HEK293 (cell line): Measurements from ENCODE around the gene NXF3.

Experiments used
- CTCF ChIA-PET: fragments of 350-600 bp; formaldehyde crosslinking; extraction: SDS; loops from one replicate; lab custom pipeline; 2021; ENCODE audit warnings: antibody characterized with exemption; lab: Yijun Ruan, JAX
- POLR2A ChIA-PET: fragments of 300-600 bp; formaldehyde crosslinking; extraction: SDS; loops from one replicate; lab custom pipeline; 2020; ENCODE audit warnings: antibody characterized with exemption, inconsistent platforms; lab: Yijun Ruan, JAX
- H3K27ac ChIP-seq: fragments of 200-500 bp; sonication (Bioruptor generic); 2 replicates; pipeline ENCODE4 v1.5.1; 2014; ENCODE audit warnings: low read depth, low read length, control low read depth, inconsistent platforms; ENCODE audit errors: extremely low read depth
- H3K36me3 ChIP-seq, 2 experiments: fragments of 200-500 bp in 1 of 2; sonication (Bioruptor generic) in 1 of 2; 1 replicate in 1 of 2; 2 replicates in 1 of 2; pipeline ENCODE4 v1.5.1; 2014 to 2017; ENCODE audit warnings: inconsistent platforms in 2 of 2, low read length in 2 of 2; ENCODE audit not compliant: control insufficient read depth in 2 of 2, insufficient read depth in 1 of 2
- H3K4me1 ChIP-seq: fragments of 200-500 bp; sonication (Bioruptor generic); 2 replicates; pipeline ENCODE4 v1.5.1; 2014; ENCODE audit warnings: mild to moderate bottlenecking, low read length, inconsistent platforms; ENCODE audit not compliant: control insufficient read depth, insufficient read depth
- H3K4me3 ChIP-seq: 2 replicates; pipeline ENCODE4 v1.5.1; 2011; ENCODE audit warnings: low read depth, mild to moderate bottlenecking, control low read depth, low read length, moderate library complexity
- H3K9me3 ChIP-seq: fragments of 200-500 bp; sonication (Bioruptor generic); 2 replicates; pipeline ENCODE4 v1.5.1; 2014; ENCODE audit warnings: low read depth, low read length, inconsistent platforms; ENCODE audit not compliant: control insufficient read depth, insufficient read depth
- GFI1B ChIP-seq: fragments of 450-650 bp; formaldehyde crosslinking; IDR thresholded peaks from 2 replicates; pipeline ENCODE4 v1.5.1; 2016; ENCODE audit warnings: missing biosample characterization, missing genetic modification characterization
- SP2 ChIP-seq: fragments of 450-650 bp; formaldehyde crosslinking; IDR thresholded peaks from 2 replicates; pipeline ENCODE4 v1.5.1; 2016; ENCODE audit warnings: missing biosample characterization, missing genetic modification characterization
- TRIM28 ChIP-seq: IDR thresholded peaks from 2 replicates; pipeline ENCODE4 v1.6.1; 2011; ENCODE audit warnings: low read length, control low read depth, borderline replicate concordance
- ZBTB11 ChIP-seq: fragments of 450-650 bp; formaldehyde crosslinking; conservative IDR thresholded peaks from 2 replicates; pipeline ENCODE4 v1.5.1; 2016; ENCODE audit warnings: low read depth, missing biosample characterization, missing genetic modification characterization
- ZBTB21 ChIP-seq: fragments of 450-650 bp; formaldehyde crosslinking; IDR thresholded peaks from 2 replicates; pipeline ENCODE4 v1.5.1; 2017; ENCODE audit warnings: missing biosample characterization, missing genetic modification characterization
- ZFP41 ChIP-seq: fragments of 450-650 bp; formaldehyde crosslinking; IDR thresholded peaks from 2 replicates; pipeline ENCODE4 v1.5.1; 2016; ENCODE audit warnings: missing biosample characterization, missing genetic modification characterization, borderline replicate concordance
- ZNF2 ChIP-seq: fragments of 450-650 bp; formaldehyde crosslinking; IDR thresholded peaks from 2 replicates; pipeline ENCODE4 v1.5.1; 2016; ENCODE audit warnings: missing biosample characterization, missing genetic modification characterization
- ZNF24 ChIP-seq: fragments of 450-650 bp; formaldehyde crosslinking; IDR thresholded peaks from 2 replicates; pipeline ENCODE4 v1.5.1; 2016; ENCODE audit warnings: missing biosample characterization, missing genetic modification characterization
- ZNF266 ChIP-seq: fragments of 450-650 bp; formaldehyde crosslinking; IDR thresholded peaks from 2 replicates; pipeline ENCODE4 v1.5.1; 2016; ENCODE audit warnings: missing biosample characterization, missing genetic modification characterization, low read depth
- ZNF280C ChIP-seq: fragments of 450-650 bp; formaldehyde crosslinking; IDR thresholded peaks from 2 replicates; pipeline ENCODE4 v1.5.1; 2016; ENCODE audit warnings: missing biosample characterization, missing genetic modification characterization
- ZNF292 ChIP-seq: fragments of 450-650 bp; formaldehyde crosslinking; IDR thresholded peaks from 2 replicates; pipeline ENCODE4 v1.5.1; 2016; ENCODE audit warnings: low read depth, missing biosample characterization, missing genetic modification characterization, borderline replicate concordance
- ZNF433 ChIP-seq: fragments of 450-650 bp; formaldehyde crosslinking; IDR thresholded peaks from 2 replicates; pipeline ENCODE4 v1.5.1; 2016; ENCODE audit warnings: missing biosample characterization, missing genetic modification characterization, low read depth
- ZNF529 ChIP-seq: fragments of 450-650 bp; formaldehyde crosslinking; IDR thresholded peaks from 2 replicates; pipeline ENCODE4 v1.5.1; 2017; ENCODE audit warnings: missing genetic modification characterization, missing biosample characterization; ENCODE audit not compliant: insufficient replicate concordance
- ZNF549 ChIP-seq: fragments of 450-650 bp; IDR thresholded peaks from 2 replicates; pipeline ENCODE4 v1.5.1; 2018; ENCODE audit warnings: missing biosample characterization, missing genetic modification characterization, mild to moderate bottlenecking, inconsistent platforms, moderate library complexity
- ZNF624 ChIP-seq: fragments of 450-650 bp; formaldehyde crosslinking; IDR thresholded peaks from 2 replicates; pipeline ENCODE4 v1.5.1; 2017; ENCODE audit warnings: missing biosample characterization, missing genetic modification characterization
- ZNF664 ChIP-seq: fragments of 450-650 bp; formaldehyde crosslinking; IDR thresholded peaks from 2 replicates; pipeline ENCODE4 v1.5.1; 2016; ENCODE audit warnings: missing biosample characterization, missing genetic modification characterization
- ZNF701 ChIP-seq: fragments of 450-650 bp; formaldehyde crosslinking; IDR thresholded peaks from 2 replicates; pipeline ENCODE4 v1.5.1; 2016; ENCODE audit warnings: missing biosample characterization, missing genetic modification characterization
- ZNF704 ChIP-seq: fragments of 450-650 bp; formaldehyde crosslinking; IDR thresholded peaks from 2 replicates; pipeline ENCODE4 v1.5.1; 2016; ENCODE audit warnings: missing biosample characterization, missing genetic modification characterization
- ZNF768 ChIP-seq: fragments of 450-650 bp; formaldehyde crosslinking; IDR thresholded peaks from 2 replicates; pipeline ENCODE4 v1.5.1; 2018; ENCODE audit warnings: missing biosample characterization, mild to moderate bottlenecking, missing genetic modification characterization
- ZNF792 ChIP-seq: fragments of 450-650 bp; formaldehyde crosslinking; IDR thresholded peaks from 2 replicates; pipeline ENCODE4 v1.5.1; 2016; ENCODE audit warnings: missing biosample characterization, missing genetic modification characterization
- ZSCAN16 ChIP-seq: fragments of 450-650 bp; formaldehyde crosslinking; IDR thresholded peaks from 2 replicates; pipeline ENCODE4 v1.5.1; 2016; ENCODE audit warnings: missing biosample characterization, missing genetic modification characterization
- ZSCAN18 ChIP-seq: fragments of 450-650 bp; formaldehyde crosslinking; IDR thresholded peaks from 2 replicates; pipeline ENCODE4 v1.5.1; 2016; ENCODE audit warnings: missing biosample characterization, missing genetic modification characterization
- TF ChIP-seq, protein P1 (sequence below): fragments of 450-650 bp; formaldehyde crosslinking; IDR thresholded peaks from 2 replicates; pipeline ENCODE4 v1.5.1; 2016; ENCODE audit warnings: missing biosample characterization, missing genetic modification characterization

NXF3 gene

DNA sequence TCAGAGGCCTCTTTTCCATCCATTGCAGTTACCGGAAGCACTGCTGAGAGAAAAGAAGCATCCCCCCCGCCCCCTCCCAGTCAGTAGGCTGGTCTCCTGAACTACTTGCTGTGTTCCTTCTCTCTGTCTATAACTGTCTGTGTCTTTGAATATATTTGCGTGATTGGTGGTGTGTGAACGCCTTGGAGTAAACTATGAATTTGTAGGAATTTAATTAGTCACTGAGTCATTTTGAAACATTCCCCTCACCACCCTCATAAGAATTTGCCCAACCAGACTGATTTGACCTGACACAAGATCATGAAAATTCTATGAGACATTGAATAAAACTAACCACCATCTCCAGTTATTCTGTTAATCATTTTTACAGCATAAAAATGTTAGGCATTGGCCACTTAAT, 6.7 kb upstream of the NXF3 start:
- Histone ChIP-seq H3K27ac (no peak overlapping the region), H3K4me3 (no peak overlapping the region), H3K36me3 (no peaks in the 10 kb centered on the region), H3K9me3 (no peaks in the 10 kb centered on the region), H3K4me1 (no peaks in the 10 kb centered on the region)
- ChIA-PET POLR2A (no interaction called here), CTCF (no interaction called here)
- TF ChIP-seq SP2 (tag by site-specific recombination), result no peak
- no peak for TF ChIP-seq ZBTB21
- TF ChIP-seq ZBTB11 (tag by site-specific recombination), result no peak
- TF ChIP-seq ZNF2 (tag by site-specific recombination), result no peak
- TF ChIP-seq ZNF701 (tag by site-specific recombination), result no peak
- TF ChIP-seq ZNF792 (tag by site-specific recombination), result no peak
- TF ChIP-seq ZNF266, result no peak
- TF ChIP-seq ZNF433 (tag by site-specific recombination), result no peak
- no peak for TF ChIP-seq ZNF768 (tag by site-specific recombination)
- TF ChIP-seq ZSCAN16 (tag by site-specific recombination), result no peak
- TF ChIP-seq ZFP41 (tag by site-specific recombination), result no peak
- TF ChIP-seq ZNF549 (tag by site-specific recombination), result no peak
- TF ChIP-seq, protein P1, sequence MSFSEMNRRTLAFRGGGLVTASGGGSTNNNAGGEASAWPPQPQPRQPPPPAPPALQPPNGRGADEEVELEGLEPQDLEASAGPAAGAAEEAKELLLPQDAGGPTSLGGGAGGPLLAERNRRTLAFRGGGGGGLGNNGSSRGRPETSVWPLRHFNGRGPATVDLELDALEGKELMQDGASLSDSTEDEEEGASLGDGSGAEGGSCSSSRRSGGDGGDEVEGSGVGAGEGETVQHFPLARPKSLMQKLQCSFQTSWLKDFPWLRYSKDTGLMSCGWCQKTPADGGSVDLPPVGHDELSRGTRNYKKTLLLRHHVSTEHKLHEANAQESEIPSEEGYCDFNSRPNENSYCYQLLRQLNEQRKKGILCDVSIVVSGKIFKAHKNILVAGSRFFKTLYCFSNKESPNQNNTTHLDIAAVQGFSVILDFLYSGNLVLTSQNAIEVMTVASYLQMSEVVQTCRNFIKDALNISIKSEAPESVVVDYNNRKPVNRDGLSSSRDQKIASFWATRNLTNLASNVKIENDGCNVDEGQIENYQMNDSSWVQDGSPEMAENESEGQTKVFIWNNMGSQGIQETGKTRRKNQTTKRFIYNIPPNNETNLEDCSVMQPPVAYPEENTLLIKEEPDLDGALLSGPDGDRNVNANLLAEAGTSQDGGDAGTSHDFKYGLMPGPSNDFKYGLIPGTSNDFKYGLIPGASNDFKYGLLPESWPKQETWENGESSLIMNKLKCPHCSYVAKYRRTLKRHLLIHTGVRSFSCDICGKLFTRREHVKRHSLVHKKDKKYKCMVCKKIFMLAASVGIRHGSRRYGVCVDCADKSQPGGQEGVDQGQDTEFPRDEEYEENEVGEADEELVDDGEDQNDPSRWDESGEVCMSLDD (tag by site-specific recombination), result no peak
- TF ChIP-seq ZNF664 (tag by site-specific recombination), result no peak
- TF ChIP-seq TRIM28, result no peak

- POLR2A ChIA-PET, result no interaction called here
- TF ChIP-seq ZNF292, result no peak
- TF ChIP-seq TRIM28, result no peak
- TF ChIP-seq ZSCAN18 (tag by site-specific recombination), result no peak
- TF ChIP-seq ZNF624 (tag by site-specific recombination), result no peak
- TF ChIP-seq ZNF24, result no peak
- TF ChIP-seq ZNF280C (tag by site-specific recombination), result no peak
- no peak for TF ChIP-seq GFI1B
- TF ChIP-seq ZNF529, result no peak
- TF ChIP-seq ZNF704 (tag by site-specific recombination), result no peak
Observed at GRCh38 chrX:103098488-103098887, 5.5 kb upstream of the NXF3 start.

More at GRCh38 chrX:103098488-103098887, 5.5 kb upstream of the NXF3 start:
- Histone ChIP-seq H3K27ac (no peak overlapping the region), H3K9me3 (no peaks in the 10 kb centered on the region), H3K36me3 (no peaks in the 10 kb centered on the region), H3K4me3 (no peak overlapping the region), H3K4me1 (no peaks in the 10 kb centered on the region)
- CTCF ChIA-PET, result no interaction called here
